Subcutaneous abdominal adipose tissue (tissue), 5 donors: ENCODE measurements around the gene CARD11.

Source experiments
- H3K27ac ChIP-seq: one replicate; pipeline ENCODE4 v1.7.0; 2013; ENCODE audit warnings: low read depth, mild to moderate bottlenecking, inconsistent platforms, low read length, moderate library complexity
- H3K27me3 ChIP-seq, 5 donors: one replicate each; pipeline ENCODE4 v1.7.0; 2013; ENCODE audit warnings: low read length in 5 of 5, inconsistent platforms in 1 of 5; ENCODE audit not compliant: control insufficient read depth in 5 of 5, insufficient read depth in 4 of 5
- H3K36me3 ChIP-seq, 5 donors: one replicate each; pipeline ENCODE4 v1.7.0; 2013; ENCODE audit warnings: low read length in 5 of 5; ENCODE audit not compliant: control insufficient read depth in 5 of 5, insufficient read depth in 5 of 5
- H3K4me1 ChIP-seq, 5 donors: one replicate each; pipeline ENCODE4 v1.7.0; 2013; ENCODE audit warnings: low read length in 5 of 5, mild to moderate bottlenecking in 3 of 5, moderate library complexity in 1 of 5; ENCODE audit not compliant: control insufficient read depth in 5 of 5, insufficient read depth in 5 of 5
- H3K4me3 ChIP-seq, 5 donors: one replicate each; pipeline ENCODE4 v1.7.0; 2013; ENCODE audit warnings: low read length in 5 of 5, low read depth in 1 of 5
- H3K9ac ChIP-seq, 5 donors: one replicate each; pipeline ENCODE4 v1.7.0; 2013; ENCODE audit warnings: low read length in 5 of 5, mild to moderate bottlenecking in 4 of 5, moderate library complexity in 3 of 5
- H3K9me3 ChIP-seq, 5 donors: one replicate each; pipeline ENCODE4 v1.7.0; 2013; ENCODE audit warnings: low read length in 5 of 5; ENCODE audit not compliant: control insufficient read depth in 5 of 5
- donor health status: healthy.
- donor health status: healthy.
- donor health status: healthy.
- donor health status: healthy.
- donor health status: healthy.

CARD11 gene

DNA sequence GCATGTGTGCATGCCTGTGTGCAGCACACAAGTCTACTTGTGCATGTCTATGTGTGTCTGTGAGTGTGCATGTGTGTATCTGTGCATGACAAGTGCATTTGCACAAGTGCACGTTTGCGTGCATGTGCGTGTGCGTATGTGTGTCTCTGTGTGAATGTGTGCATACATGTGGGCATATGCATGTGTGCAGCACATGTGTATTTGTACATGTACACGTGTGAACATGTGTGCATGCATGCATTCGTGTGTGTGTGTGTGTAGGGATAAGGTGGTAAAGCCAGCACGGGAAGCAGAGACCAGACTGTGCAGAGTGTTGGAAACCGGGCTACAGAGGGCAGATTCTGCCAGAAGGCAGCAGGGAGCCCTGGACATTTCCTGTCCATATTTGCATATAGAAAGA is 163.6 kb downstream of the CARD11 start:
- no peaks in the 10 kb centered on the region for H3K36me3 ChIP-seq
- peaks cover 0 to 6% (median 2%) of the 10 kb centered on the region in 5 donors for H3K4me1 ChIP-seq
- H3K9me3 ChIP-seq: no peaks in the 10 kb centered on the region
- H3K4me3 ChIP-seq: no peak overlapping the region
- H3K27ac ChIP-seq: no peak overlapping the region
- peaks cover 0 to 13% (median 5%) of the 10 kb centered on the region in 5 donors for H3K27me3 ChIP-seq
- no peak overlapping the region for H3K9ac ChIP-seq

DNA sequence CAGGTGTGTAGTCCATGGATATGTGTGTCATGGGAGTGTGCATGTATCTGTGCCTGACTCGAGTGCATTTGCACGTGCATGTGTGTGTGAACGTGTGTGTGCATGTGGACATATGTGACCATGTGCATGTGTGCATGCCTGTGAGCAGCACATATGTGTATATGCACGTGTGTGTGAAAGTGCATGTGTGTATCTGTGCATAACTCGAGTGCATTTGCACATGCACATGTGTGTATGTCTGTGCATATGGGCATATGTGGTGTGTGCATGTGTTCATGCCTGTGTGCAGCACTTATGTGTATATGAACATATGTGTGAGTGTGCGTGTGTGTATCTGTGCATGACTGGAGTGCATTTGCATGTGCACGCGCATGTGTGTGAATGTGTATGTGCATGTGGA is 164.3 kb downstream of the CARD11 start:
- Histone ChIP-seq H3K4me1 (peaks cover 0 to 6% (median 2%) of the 10 kb centered on the region in 5 donors), H3K27me3 (peaks cover 3 to 14% (median 5%) of the 10 kb centered on the region in 5 donors), H3K4me3 (no peak overlapping the region), H3K36me3 (no peaks in the 10 kb centered on the region), H3K9me3 (no peaks in the 10 kb centered on the region), H3K27ac (no peak overlapping the region), H3K9ac (no peak overlapping the region)

DNA sequence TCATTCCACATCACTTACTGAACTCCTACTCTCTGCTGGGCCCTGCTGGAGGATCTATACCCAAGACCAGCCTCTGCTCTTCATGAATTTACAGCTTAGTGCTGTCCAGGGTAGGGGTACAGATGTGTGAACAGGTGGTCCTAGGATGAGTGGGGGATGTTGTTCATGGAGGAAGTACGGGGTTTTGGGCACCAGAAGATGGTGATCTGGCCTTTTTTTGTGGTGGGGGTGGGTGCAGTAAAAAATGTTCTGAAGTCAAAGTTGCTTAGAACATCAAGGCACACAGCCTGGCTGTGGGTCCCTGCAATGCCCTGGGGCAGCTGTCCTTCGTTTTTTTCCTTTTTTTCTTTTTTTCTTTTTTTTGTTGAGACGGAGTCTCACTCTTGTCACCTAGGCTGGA is 165.4 kb downstream of the CARD11 start:
- no peak overlapping the region for H3K27ac ChIP-seq
- peaks cover 0 to 10% (median 2%) of the 10 kb centered on the region in 5 donors for H3K4me1 ChIP-seq
- peaks cover 3 to 12% (median 5%) of the 10 kb centered on the region in 5 donors for H3K27me3 ChIP-seq
- no peaks in the 10 kb centered on the region for H3K9me3 ChIP-seq
- H3K36me3 ChIP-seq: no peaks in the 10 kb centered on the region
- no peak overlapping the region for H3K4me3 ChIP-seq
- no peak overlapping the region for H3K9ac ChIP-seq

DNA sequence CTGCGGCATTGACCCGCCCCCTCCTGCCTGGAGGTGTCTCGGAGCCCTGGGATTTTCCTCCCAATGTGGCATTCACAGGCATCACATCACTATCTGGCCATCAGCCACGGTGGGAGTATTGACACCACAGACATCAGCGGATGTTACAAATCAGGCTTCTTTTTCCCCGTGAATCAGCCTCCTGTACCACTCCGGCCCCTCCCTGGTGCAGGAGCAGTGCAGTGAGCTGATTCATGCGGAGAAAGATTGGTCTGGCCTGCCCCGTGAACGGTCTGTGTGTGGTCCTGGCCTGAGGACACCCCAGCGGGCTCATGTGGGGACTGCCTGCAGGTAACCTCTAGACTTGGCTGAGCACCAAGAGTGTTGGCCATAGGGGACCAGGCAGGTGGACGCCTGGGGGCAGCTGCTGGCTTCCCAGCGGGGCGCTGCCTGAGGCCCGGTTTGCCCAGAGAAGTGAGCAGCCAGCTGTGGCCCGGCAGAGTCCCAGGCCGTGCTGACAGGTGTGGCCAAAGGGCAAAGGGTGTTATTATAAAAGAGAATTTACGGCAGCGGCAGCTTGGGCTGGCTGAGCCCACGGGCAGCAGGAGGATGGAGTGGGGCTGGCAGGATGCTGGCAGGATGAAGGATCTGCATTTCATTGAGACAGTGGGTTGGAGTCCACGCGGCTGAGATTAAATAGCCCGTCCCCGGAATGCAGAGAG is 167.5 kb downstream of the CARD11 start:
- H3K27ac ChIP-seq: no peak overlapping the region
- no peak overlapping the region for H3K9ac ChIP-seq
- peaks cover 0 to 11% (median 2%) of the 10 kb centered on the region in 5 donors for H3K4me1 ChIP-seq
- H3K9me3 ChIP-seq: no peaks in the 10 kb centered on the region
- H3K4me3 ChIP-seq: no peak overlapping the region
- no peaks in the 10 kb centered on the region for H3K36me3 ChIP-seq
- peaks cover 4 to 14% (median 7%) of the 10 kb centered on the region in 5 donors for H3K27me3 ChIP-seq

DNA sequence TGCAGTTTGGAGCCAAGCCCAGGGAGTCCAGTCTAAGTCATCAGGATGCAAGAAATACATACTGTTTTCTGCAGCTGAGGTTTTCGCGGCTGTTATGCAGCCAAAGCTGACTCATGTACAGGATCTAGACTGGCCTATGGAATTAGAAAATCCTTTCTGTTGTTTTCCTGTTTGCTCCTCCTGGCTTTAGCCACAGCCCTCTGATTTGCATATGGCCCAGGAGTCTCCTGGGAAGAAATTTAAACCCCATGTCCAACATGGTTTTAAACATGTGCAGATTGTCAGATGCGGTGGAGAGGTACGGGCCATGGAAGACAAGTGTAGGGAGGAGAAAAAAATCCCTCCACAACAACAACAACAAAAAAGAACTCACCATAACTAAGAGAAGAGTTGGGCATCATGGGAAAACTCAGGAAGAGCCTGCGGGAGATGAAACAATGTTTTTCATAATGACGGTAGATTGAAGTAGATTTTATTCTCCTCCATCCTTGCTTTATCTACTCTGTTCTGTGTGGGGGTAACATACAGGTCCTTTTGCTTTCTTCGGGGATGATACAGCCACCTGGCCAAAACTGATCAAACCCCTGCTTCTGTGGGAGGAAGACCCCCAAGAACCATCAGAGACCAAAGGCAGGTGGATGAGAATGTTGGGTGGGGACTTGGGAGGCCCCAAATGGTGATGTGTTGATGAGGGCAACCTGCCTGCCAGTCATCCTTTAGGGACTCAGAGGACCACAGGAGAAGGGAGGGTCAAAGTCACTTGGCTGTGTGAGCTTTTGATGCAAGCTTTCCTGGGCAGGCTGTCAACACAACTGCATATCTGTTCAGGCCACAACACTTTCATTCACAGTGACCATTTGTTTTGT is 169.7 kb downstream of the CARD11 start:
- Histone ChIP-seq H3K27ac (no peak overlapping the region), H3K4me3 (peak overlapping the region in 1 of 5 donors; percentile 11), H3K9ac (no peak overlapping the region), H3K9me3 (no peaks in the 10 kb centered on the region), H3K4me1 (peaks cover 0 to 21% (median 9%) of the 10 kb centered on the region in 5 donors), H3K27me3 (peaks cover 2 to 16% (median 4%) of the 10 kb centered on the region in 5 donors), H3K36me3 (no peaks in the 10 kb centered on the region)

DNA sequence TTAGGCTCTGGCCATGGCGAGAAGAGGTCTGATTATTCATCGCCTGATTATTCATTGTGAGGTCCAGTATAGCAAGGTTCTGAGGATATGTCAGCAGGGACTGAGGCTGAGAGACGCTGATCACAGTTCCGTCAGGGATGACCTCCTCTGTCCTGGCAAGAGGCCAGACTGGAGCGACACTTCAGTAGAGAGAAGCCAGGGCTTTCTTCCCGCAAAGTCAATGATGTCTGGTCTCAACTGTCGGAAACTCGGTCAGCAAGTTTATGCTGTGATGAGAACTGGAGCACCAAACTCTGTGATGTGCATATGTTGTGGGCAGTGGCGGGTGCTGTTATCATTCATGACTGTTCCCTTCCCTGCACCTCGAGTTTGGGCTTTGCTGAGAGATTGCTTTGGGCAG is 170.5 kb downstream of the CARD11 start:
- H3K9ac ChIP-seq: no peak overlapping the region
- peak overlapping the region in 1 of 5 donors; percentile 11 for H3K4me3 ChIP-seq
- H3K36me3 ChIP-seq: no peaks in the 10 kb centered on the region
- H3K9me3 ChIP-seq: no peaks in the 10 kb centered on the region
- H3K27me3 ChIP-seq: peaks cover 2 to 16% (median 4%) of the 10 kb centered on the region in 5 donors
- H3K27ac ChIP-seq: no peak overlapping the region
- peaks cover 0 to 19% (median 9%) of the 10 kb centered on the region in 5 donors for H3K4me1 ChIP-seq

DNA sequence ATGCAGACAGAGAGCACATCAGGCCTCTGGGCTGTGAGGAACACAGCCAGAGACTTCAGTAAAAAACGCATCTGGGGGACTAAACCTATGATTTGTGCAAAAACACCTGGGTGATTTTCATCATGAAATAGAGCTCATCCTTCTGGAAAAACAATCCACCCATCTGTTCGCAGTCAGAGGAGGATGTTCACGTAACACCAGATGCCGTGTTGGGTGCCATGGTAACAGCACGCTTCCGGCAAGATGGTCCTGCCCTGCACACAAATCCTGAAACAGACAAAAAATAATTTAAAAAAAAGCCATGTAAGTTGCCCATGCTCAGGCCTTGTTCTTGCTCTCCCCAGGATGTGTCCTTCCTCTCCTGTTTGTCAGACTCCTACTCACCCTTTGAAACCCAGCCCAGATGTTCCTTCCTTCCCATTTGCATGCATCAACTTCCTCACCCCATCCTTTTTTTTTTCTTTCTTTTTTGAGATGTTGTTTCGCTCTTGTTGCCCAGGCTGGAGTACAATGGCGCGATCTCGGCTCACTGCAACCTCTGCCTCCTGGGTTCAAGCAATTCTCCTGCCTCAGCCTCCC is 171.3 kb downstream of the CARD11 start:
- Histone ChIP-seq H3K36me3 (no peaks in the 10 kb centered on the region), H3K9me3 (no peaks in the 10 kb centered on the region), H3K4me3 (no peak overlapping the region), H3K9ac (no peak overlapping the region), H3K4me1 (peaks cover 0 to 19% (median 9%) of the 10 kb centered on the region in 5 donors), H3K27ac (no peak overlapping the region), H3K27me3 (peaks cover 2 to 16% (median 4%) of the 10 kb centered on the region in 5 donors)

DNA sequence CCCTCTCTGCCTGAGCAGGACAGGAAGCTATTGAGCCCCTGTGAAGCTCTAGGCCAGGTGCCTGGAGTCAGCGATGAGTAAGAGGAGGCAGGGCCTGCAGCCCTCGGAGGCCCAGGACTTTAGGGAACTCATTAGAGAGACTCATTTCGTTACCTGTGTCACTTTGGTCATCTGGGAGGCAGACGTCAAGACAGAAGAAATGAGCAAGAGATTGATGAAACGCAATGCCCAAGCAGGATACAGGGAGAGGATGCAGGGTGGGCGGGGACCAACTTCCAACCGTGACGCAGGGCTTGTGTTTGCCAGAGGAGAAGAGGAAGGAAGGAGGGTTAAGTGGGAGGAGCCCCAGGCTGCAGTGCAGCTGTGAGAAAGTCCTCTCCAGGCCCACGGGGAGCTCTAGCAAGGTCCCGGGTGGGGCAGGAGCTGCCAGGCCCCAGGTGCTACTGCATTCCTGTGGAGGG is 173.2 kb downstream of the CARD11 start:
- no peaks in the 10 kb centered on the region for H3K36me3 ChIP-seq
- peak overlapping the region in 3 of 5 donors; percentile 24 to 32 (median 32) for H3K4me3 ChIP-seq
- peaks cover 2 to 14% (median 4%) of the 10 kb centered on the region in 5 donors for H3K27me3 ChIP-seq
- H3K27ac ChIP-seq: no peak overlapping the region
- peaks cover 0 to 19% (median 9%) of the 10 kb centered on the region in 5 donors for H3K4me1 ChIP-seq
- H3K9me3 ChIP-seq: no peaks in the 10 kb centered on the region
- peak overlapping the region in 1 of 5 donors; percentile 20 for H3K9ac ChIP-seq

DNA sequence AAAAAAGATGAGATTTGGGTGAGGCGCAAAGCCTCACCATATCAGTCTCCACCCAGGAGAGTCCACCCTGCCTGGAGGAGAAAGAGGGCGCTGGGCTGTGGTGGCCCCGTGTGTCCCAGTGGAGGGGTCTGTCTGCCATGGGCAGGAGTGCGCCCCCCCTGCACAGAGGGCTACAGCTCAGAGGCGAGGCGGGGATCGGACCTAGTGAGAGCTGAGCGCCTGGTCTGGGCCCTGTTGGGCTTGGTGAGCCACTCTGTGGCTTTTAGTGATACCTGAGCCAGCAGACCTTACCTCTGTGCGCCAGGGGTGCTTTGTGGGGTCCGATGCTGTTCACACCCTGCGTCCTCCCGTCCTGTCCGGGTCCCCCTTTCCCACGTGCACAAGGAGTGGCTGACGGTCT is 173.7 kb downstream of the CARD11 start:
- Histone ChIP-seq H3K9me3 (no peaks in the 10 kb centered on the region), H3K4me1 (peaks cover 0 to 21% (median 11%) of the 10 kb centered on the region in 5 donors), H3K27me3 (peaks cover under 1 to 10% (median 4%) of the 10 kb centered on the region in 5 donors), H3K36me3 (no peaks in the 10 kb centered on the region), H3K4me3 (peak overlapping the region in 1 of 5 donors; percentile 24), H3K9ac (no peak overlapping the region), H3K27ac (no peak overlapping the region)
